GM19035 (cell line): ENCODE results near the gene NELL2.

ENCODE experiments used
- ATAC-seq: cut with Tn5 transposase; IDR thresholded peaks from one replicate; pipeline ENCODE4 v1.9.1; 2021; ENCODE audit not compliant: unreplicated experiment

Gene NELL2

GRCh38 chr12:44627387-44628166, 248.5 kb downstream of the NELL2 start:
- ATAC-seq, result no peak

DNA sequence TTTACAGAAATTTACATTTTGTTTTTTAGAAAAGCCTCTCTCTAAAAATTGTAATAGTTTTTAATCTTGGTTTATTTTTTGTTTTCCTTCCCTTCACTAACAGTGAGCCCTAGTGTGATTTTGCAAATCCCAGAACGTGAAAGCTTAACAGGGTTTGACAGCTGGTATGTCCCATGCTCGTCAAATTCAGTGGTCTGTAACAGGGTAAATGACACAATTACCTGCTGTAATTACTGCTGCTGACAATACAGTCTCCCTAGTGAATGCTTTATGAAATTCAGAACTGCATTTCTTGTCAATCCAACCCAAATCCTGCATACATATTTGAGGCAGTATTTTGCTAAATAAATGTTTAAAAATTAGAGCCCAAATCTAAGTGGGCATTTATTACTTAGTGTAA, 249.2 kb downstream of the NELL2 start:
- ATAC-seq, result no peak

DNA sequence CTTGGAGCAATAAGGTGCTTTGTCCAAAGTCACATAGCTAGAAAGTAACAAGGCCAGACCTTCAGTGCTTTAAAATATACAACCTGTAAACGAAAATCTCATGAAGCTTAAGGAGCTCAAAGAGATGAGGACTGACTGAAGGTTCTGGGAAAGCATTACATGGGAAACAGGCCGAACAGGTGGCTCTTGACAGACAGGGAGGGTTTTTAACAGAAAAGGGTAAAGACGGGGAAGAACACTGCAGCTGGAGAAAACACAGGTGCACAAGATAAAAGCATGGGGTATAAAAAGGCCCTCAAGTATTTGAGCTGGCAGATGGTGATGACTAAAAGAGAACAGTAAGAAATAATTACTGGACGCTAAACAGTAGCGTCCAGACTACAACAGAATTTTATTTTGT, 257.2 kb downstream of the NELL2 start:
- ATAC-seq, result no peak

- ATAC-seq, result no peak
These were observed 259.7 kb downstream of the NELL2 start for GRCh38 chr12:44616402-44616801.

GRCh38 chr12:44611538-44611937, 264.6 kb downstream of the NELL2 start:
- no peak for ATAC-seq

- no peak for ATAC-seq
These were observed 272.4 kb downstream of the NELL2 start for GRCh38 chr12:44603701-44604100.

DNA sequence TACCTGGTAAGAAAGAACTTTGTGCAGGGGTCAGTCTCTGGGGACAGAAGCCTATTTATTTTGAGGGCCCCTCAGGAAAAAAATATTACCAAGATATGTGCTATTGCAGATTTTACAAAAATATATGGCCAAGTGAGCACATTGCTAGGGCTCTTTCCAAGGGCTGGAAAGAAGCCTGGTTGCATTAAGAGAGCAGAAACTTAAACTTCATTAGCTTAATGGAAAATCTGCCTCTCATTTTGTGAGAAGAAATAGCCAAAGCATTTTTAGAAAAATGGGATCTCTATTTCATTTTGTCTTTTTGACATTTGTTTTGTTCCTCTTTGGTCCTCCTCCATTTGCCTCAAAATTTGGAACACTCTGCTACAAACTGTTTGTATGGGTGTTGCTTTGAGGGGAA, 283.5 kb downstream of the NELL2 start:
- no peak for ATAC-seq

GRCh38 chr12:44589697-44590096, 286.4 kb downstream of the NELL2 start:
- ATAC-seq, result no peak

DNA sequence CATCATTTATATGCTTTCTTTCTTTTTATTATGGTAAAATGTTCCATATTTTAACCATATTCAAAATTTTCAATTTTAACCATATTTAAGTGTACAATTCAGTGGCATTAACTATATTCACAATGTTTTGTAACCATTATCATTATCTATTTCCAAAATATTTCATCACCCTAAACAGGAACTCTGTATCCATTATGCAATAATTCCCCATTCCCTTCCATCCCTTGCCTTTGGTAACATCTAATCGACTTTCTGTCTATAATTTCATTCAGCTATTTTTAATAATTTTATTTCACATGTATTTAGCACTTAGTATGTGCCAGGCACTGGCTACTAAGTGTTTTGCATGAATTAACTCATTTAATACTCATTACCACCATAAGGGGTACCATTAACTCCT, 287.5 kb downstream of the NELL2 start:
- no peak for ATAC-seq

DNA sequence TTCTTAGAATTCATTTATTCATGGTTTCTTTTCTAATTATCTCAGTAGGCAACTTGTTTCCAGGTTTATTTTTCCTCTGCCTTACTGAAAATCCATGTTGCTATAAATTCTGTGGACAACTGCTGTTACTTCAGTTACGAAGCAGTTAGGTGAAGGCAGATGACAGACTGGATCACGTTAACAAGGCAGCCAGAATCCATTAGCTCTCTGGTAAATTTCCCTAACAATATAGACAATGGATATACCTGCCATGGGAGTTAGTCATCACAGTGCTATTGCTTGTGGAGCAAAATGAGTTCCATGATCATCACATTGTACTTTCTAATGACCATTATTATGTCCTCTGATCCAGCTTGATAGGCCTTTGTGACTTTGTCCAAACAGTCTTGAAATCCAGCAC, 291.5 kb downstream of the NELL2 start:
- ATAC-seq, result no peak

DNA sequence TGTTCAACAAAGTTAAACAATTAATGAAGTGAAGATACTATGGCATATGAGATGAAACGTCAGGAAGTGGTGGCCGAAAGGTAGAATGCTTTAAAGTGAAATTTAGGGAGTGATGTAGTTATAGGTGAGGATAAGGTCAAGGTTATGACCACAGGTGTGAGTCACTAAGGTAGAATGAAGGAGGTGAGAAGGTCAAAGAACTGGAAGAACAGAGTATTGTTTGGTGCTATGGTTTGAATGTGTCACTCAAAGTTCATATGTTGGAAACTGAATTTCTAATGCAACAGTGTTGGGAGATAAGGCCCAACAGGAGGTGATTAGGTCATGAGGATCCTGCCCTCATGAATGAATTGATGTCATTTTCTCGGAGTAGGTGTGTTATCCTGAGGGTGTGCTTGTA, 293.6 kb downstream of the NELL2 start:
- ATAC-seq, result no peak

DNA sequence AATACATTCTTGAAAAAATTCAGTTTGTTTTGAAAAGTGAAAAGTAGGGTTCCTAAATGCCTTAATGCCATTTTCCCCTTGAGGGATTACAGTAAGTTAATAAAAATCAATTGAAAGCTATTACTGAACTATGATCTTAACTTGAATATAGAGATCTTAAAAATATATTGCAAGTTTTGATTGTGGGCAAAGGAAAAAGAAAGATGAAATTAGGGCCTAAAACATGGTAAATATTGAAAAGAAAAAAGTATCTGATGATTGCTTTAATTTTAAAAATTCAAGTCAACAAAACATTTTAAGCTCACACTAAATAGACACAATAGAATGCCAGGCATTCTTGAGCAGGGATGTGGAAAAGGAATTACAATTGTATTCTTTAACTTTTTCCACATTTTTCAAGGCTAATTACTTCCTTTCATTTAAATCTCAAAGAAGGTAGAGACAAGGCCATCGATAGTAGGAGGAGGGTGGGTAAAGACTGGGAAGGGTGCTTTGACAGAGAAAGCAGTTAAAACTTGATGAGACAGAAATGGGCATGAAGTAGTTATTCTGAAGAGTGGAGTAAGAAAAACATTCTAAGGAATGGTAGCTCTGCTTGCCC, 294.4 kb downstream of the NELL2 start:
- no peak for ATAC-seq

DNA sequence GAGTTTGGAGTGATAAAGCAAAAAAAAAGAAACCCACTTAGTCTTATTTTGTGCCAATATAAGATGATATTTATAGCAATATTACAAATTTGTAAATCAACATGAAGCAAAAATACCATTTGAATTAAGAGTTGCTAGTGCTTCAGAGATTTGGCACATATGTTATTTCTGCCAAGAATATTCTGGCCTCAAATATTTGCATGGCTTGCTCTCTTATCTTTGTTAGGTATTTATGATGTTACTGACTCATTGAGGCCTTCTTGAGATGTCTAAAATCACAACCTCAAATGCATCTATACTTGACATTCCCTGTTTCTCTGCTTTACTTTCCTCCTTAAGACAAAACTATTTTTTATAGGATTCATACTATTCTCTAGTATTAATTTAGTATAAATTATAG, 301.5 kb downstream of the NELL2 start:
- ATAC-seq, result no peak

DNA sequence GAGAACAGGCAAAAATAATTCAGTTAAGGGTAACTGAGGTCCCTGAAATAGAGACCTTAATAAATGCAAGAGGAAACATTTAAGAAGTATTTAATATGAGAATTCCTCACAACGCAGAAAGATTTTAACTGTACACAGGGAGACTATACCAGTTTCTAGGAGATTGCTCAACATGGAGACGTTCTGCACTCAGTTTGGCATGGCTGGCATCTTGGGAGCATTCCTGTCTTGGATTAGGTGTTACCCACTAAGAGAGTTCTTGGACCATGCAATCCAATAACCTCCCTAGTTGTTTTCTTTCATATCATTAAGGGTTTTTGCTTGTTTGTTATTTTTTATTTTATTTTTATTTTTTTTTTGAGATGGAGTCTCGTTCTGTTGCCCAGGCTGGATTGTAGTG, 302.4 kb downstream of the NELL2 start:
- no peak for ATAC-seq

DNA sequence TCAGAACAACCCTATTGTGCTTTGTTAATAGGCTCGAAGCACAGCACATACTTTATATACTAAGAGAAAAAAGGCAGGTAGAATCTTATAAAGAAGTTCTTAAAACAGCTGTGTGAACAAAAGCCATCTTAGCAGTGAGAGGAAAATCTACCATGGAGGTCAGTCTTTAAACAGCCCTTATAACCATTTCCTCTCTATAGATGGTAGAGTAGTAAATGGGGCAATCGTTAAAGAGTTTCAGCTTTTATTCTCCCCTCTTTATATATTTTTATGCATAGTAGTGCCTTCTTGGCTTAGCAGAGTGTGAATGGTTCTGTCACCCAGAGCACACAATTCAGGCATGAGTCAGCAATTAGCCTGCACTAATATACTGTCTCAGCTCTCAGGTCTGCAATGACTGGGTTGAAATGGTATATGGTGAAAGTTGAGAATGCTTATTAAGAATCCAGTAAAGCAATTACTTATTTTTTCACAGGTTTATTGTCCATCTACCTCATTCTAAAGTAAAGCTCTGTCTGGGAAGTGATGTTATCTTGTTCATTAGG, 305.0 kb downstream of the NELL2 start:
- ATAC-seq, result no peak

DNA sequence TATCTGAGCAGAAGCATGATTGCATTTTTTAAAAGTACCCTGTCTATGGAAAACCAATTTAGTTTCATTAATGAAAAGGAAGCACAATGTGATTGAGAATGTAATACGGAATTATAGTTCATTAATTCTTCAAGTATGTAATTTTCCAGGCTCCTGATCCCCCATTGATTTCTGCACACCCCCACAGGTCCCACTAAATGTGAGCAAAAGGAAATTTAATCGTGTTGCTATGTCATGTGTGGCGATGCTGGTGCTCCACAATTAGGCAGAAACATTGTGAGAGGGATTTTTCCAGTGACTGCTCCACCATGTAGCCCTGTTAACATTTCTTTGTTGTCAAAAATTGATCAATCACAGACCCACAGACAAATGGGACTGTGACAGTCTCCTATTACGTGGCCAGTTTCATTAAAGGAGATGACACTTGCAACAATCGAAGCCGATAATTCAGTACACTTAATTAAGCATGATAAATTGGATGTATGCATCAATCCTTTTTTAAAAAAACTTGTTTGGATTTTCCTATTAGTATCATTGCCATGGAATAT, 306.0 kb downstream of the NELL2 start:
- no peak for ATAC-seq

DNA sequence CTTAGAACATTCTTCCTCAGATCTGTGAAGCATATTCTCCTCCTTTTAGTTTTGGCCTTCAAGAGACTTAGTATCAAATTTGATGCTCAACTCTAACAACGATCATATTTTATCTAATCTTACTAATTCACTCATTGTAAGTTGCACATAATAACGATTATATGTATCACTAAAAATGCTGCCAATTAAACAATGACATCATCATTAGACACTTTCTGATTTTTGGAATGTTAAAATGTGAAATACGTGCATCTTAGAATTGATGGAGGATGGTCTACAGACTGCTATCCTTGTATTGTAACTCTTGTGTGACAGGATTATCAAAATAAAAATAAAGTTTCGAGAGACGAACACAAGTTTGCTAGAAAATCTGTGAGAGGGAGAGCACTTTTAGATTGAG, 311.0 kb downstream of the NELL2 start:
- no peak for ATAC-seq

GRCh38 chr12:44563486-44563885, 312.6 kb downstream of the NELL2 start:
- no peak for ATAC-seq

DNA sequence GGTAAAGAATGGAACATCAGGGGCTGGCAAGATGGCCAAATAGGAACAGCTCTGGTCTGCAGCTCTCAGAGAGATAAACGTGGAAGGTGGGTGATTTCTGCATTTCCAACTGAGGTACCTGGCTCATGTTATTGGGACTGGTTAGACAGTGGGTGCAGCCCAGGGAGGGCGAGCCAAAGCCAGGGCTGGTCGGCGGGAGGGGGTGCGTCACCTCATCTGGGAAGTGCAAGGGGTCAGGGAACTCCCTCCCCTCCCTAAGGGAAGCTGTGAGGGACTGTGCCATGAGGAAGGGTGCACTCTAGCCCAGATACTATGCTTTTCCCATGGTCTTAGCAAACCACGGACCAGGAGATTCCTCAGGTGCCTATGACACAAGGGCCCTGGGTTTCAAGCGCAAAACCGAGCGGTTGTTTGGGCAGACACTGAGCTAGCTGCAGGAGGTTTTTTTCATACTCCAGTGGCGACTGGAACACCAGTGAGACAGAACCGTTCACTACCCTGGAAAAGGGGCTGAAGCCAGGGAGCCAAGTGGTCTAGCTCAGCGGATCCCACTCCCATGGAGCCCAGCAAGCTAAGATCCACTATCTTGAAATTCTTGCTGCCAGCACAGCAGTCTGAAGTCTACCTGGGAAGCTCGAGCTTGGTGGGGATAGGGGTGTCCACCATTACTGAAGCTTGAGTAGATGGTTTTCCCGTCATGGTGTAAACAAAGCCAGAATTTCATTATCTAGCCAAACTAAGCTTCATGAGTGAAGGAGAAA, 317.6 kb downstream of the NELL2 start:
- ATAC-seq, result no peak

GRCh38 chr12:44555454-44555853, 320.7 kb downstream of the NELL2 start:
- no peak for ATAC-seq

DNA sequence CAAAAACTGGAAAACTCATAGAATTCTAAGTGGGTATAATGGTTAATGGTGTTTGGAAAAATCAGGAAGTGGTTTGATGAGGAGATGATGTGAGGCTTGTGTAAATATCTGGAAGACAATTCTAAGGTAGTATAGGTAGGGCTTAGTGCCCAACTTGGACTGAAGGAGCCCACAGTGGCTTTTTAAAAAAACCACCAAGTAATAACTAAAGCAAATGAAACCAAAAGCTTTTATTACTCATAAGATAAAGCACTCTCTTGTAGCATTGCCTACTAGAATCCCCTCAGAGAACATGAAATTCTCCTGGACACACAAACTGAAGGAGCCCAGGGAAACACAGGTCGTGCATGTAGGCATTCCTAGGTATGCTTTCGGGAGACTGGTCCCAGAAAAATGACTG, 324.5 kb downstream of the NELL2 start:
- ATAC-seq, result no peak

DNA sequence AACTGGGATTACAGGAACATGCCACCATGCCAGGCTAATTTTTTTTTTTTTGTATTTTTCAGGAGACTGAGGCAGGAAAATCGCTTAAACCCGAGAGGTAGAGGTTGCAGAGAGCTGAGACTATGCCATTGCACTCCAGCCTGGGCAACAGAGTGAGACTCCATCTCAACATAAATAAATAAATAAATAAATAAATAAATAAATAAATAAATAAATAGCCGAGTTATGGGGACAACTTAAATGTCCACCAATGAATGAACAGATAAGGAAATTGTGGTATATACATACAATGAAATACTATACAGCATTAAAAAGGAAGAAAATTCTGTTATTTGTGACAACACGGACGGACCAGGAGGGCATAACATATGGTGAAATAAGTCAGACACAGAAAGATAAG, 325.7 kb downstream of the NELL2 start:
- no peak for ATAC-seq
